Adrenal gland (tissue), 12 donors: ENCODE measurements around the gene PMPCA. TPM values are rescaled to one million over a fixed set of nuclear protein-coding genes. Genes with fewer than 3 reads are reported as not detected.
A peak's percentile ranks its signal among the peaks of the same experiment; 100 is the strongest.

ENCODE experiments used
- DNase-seq, 7 donors: peaks; one replicate each; pipeline ENCODE4 v3.0.0-alpha.2; 2019 to 2020
- H3K27ac ChIP-seq, 5 donors: fragments of 200-600 bp; sonication (generic) in 4 of 5; 1 replicate in 3 of 5; 2 replicates in 2 of 5; pipeline versions ENCODE4 v1.5.1 to v1.8.0; 2016 to 2020; ENCODE audit warnings: mild to moderate bottlenecking in 1 of 5
- H3K27me3 ChIP-seq: fragments of 200-600 bp; 2 replicates; pipeline ENCODE4 v1.8.0; 2021
- H3K36me3 ChIP-seq, 2 donors: fragments of 200-600 bp; replicated peaks in 1 of 2; 1 replicate in 1 of 2; 2 replicates in 1 of 2; pipeline versions ENCODE4 v1.5.1 to v1.8.0; 2018 to 2022
- H3K4me1 ChIP-seq, 2 donors: fragments of 200-600 bp; replicated peaks in 1 of 2; 1 replicate in 1 of 2; 2 replicates in 1 of 2; pipeline versions ENCODE4 v1.5.1 to v1.8.0; 2018 to 2021
- H3K4me3 ChIP-seq, 4 donors: fragments of 200-600 bp; sonication (generic) in 3 of 4; one replicate each; pipeline ENCODE4 v1.5.1; 2016 to 2018
- H3K9me3 ChIP-seq, 3 donors: fragments of 200-600 bp; sonication (generic) in 1 of 3; replicated peaks in 1 of 3; 1 replicate in 2 of 3; 2 replicates in 1 of 3; pipeline versions ENCODE4 v1.5.1 to v1.8.0; 2016 to 2021
- CTCF ChIP-seq, 6 experiments: fragments of 450-650 bp in 4 of 6; fragments of 200-600 bp in 2 of 6; sonication (generic) in 1 of 6; IDR thresholded peaks; 1 replicate in 5 of 6; 2 replicates in 1 of 6; pipeline versions ENCODE4 v1.5.1 to v1.8.0; 2016 to 2021; ENCODE audit warnings: antibody characterized with exemption in 6 of 6, mild to moderate bottlenecking in 2 of 6, moderate library complexity in 1 of 6
- POLR2A ChIP-seq, 2 donors: fragments of 450-650 bp; IDR thresholded peaks; one replicate each; pipeline ENCODE4 v1.6.1; 2017; ENCODE audit warnings: antibody characterized with exemption in 2 of 2, mild to moderate bottlenecking in 2 of 2, moderate library complexity in 1 of 2
- WGBS, 4 donors: extraction: QIAGEN DNeasy Blood & Tissue Kit in 2 of 4; methylation state at CpG; one replicate each; pipeline versions ENCODE4 v1.1.5 to v1.1.7; 2013 to 2017; 5-methylcytosine and 5-hydroxymethylcytosine counted together
- intact Hi-C, 2 donors: fragments of 100-400 bp; cut with DNase I; formaldehyde crosslinking; loops; one replicate each; pipeline versions ENCODE4 v1.14.1 to v1.15.0; 2022 to 2023
- polyA plus RNA-seq, 3 donors: library from polyadenylated mRNA; stranded (reverse); fragments of 200-250 nt in 2 of 3; fragments of 350-450 nt in 1 of 3; fragmentation: Illumina TruSeq in 1 of 3; extraction: RNeasy Lipid Tissue Mini Kit (QIAGEN cat#74804) in 1 of 3; gene quantifications; one replicate each; pipeline ENCODE4 v1.2.3, GENCODE V29; 2013 to 2014
- total RNA-seq, 9 donors: library from RNA; depleted of rRNA in 4 of 9; stranded (reverse); fragments of >200 nt in 4 of 9; fragments of 120-200 nt in 1 of 9; fragmentation: NEBNext Ultra II Directional in 1 of 9; extraction: Animal tissue kit (Norgen Biotek cat#: 25700) in 1 of 9; gene quantifications; one replicate each; pipeline versions ENCODE4 v1.1.0 to v1.2.4, GENCODE V29; 2013 to 2023
- donor health status: healthy with polysubstance abuse.
- donor health status: Bipolar disorder and iron deficiency.
- donor health status: DM: yes; HTN: yes; CAD: no.
- donor health status: DM: no; HTN: no; CAD: no.
- donor health status: DM: no; HTN: no; CAD: no.
- donor health status: DM: yes; HTN: yes; CAD: no.

PMPCA gene
- total and polyA plus RNA-seq, 12 donors: 43.4 to 138 (median 81.6) TPM

GRCh38 chr9:136466155-136466541, 55.7 kb downstream of the PMPCA start:
- 91 to 97% (median 94%) methylated on average over 22 to 30 of the region's 30 CpGs for WGBS, 4 donors
- Histone ChIP-seq H3K27ac (no peak overlapping the region), H3K4me1 (peaks cover 0 to 10% of the 10 kb centered on the region in 2 donors), H3K4me3 (no peak overlapping the region), H3K27me3 (no peaks in the 10 kb centered on the region), H3K9me3 (no peaks in the 10 kb centered on the region), H3K36me3 (peaks cover 0 to 98% of the 10 kb centered on the region in 2 donors)
- no peak for DNase-seq
- TF ChIP-seq CTCF (IDR thresholded peaks at IDR 0.05) (no peak), POLR2A (IDR thresholded peaks at IDR 0.05) (no peak)
- intact Hi-C loops: no loop called here

- peaks cover 0 to 13% of the 10 kb centered on the region in 2 donors for H3K4me1 ChIP-seq
- DNase-seq: no peak
- intact Hi-C loops: no loop called here
- no peak overlapping the region for H3K4me3 ChIP-seq
- H3K9me3 ChIP-seq: no peaks in the 10 kb centered on the region
- no peak for TF ChIP-seq POLR2A (IDR thresholded peaks at IDR 0.05)
- TF ChIP-seq CTCF (IDR thresholded peaks at IDR 0.05): no peak
- no peak overlapping the region for H3K27ac ChIP-seq
- WGBS, 4 donors: 86 to 91% (median 87%) methylated on average over 14 to 15 of the region's 15 CpGs
- peaks cover 0 to 96% of the 10 kb centered on the region in 2 donors for H3K36me3 ChIP-seq
- H3K27me3 ChIP-seq: no peaks in the 10 kb centered on the region
These were observed 57.3 kb downstream of the PMPCA start for GRCh38 chr9:136467766-136468165.

- intact Hi-C loops: no loop called here
- H3K27me3 ChIP-seq: no peaks in the 10 kb centered on the region
- peaks cover 0 to 3% of the 10 kb centered on the region in 2 donors for H3K4me1 ChIP-seq
- no peak for TF ChIP-seq CTCF (IDR thresholded peaks at IDR 0.05)
- no peak for TF ChIP-seq POLR2A (IDR thresholded peaks at IDR 0.05)
- no peak for DNase-seq
- no peaks in the 10 kb centered on the region for H3K9me3 ChIP-seq
- H3K27ac ChIP-seq: no peak overlapping the region
- no peak overlapping the region for H3K4me3 ChIP-seq
- WGBS, 4 donors: 65 to 81% (median 73%) methylated on average over 9 to 11 of the region's 11 CpGs
- peaks cover 0 to 97% of the 10 kb centered on the region in 2 donors for H3K36me3 ChIP-seq
These were observed 59.9 kb downstream of the PMPCA start for GRCh38 chr9:136470356-136470755.

- DNase-seq: peak in 1 of 7 donors; percentile 27
These were observed 60.5 kb downstream of the PMPCA start for GRCh38 chr9:136470792-136471469.

More at GRCh38 chr9:136470792-136471469, 60.5 kb downstream of the PMPCA start:
- Histone ChIP-seq H3K27ac (no peak overlapping the region), H3K27me3 (no peaks in the 10 kb centered on the region), H3K9me3 (no peaks in the 10 kb centered on the region), H3K4me1 (peaks cover 0 to 3% of the 10 kb centered on the region in 2 donors), H3K36me3 (peaks cover 0 to 97% of the 10 kb centered on the region in 2 donors), H3K4me3 (no peak overlapping the region)
- TF ChIP-seq CTCF (IDR thresholded peaks at IDR 0.05): no peak
- TF ChIP-seq POLR2A (IDR thresholded peaks at IDR 0.05): no peak
- intact Hi-C loops: no loop called here
- 62 to 78% (median 76%) methylated on average over 11 to 12 of the region's 12 CpGs for WGBS, 4 donors
